HepG2 (cell line): ENCODE data around the gene SPACA4. TPM values are rescaled to one million over a fixed set of nuclear protein-coding genes. Genes with fewer than 3 reads are reported as not detected.
A peak's percentile ranks its signal among the peaks of the same experiment; 100 is the strongest.

Source experiments
- ATF2 ChIP-seq: sonication (generic); formaldehyde crosslinking; IDR thresholded peaks from 2 replicates; pipeline ENCODE4 v1.4.0; 2020; ENCODE audit warnings: missing genetic modification reagents
- EP300 ChIP-seq, 3 experiments: sonication (generic) in 1 of 3; formaldehyde crosslinking in 1 of 3; IDR thresholded peaks; 2 replicates each; pipeline versions ENCODE4 v1.5.1 to v1.6.1; 2011 to 2020; ENCODE audit warnings: low read depth in 2 of 3, low read length in 2 of 3, borderline replicate concordance in 1 of 3, improper control_type of control experiment in 1 of 3, mild to moderate bottlenecking in 1 of 3, missing genetic modification reagents in 1 of 3, moderate library complexity in 1 of 3
- NKX3-1 ChIP-seq: sonication (generic); formaldehyde crosslinking; IDR thresholded peaks from 2 replicates; pipeline ENCODE4 v1.5.0; 2020; ENCODE audit warnings: missing genetic modification reagents
- NR2F1 ChIP-seq, 2 experiments: fragments of 450-650 bp in 1 of 2; formaldehyde crosslinking in 1 of 2; IDR thresholded peaks; 2 replicates each; pipeline versions ENCODE4 v1.5.0 to v1.6.1; 2016 to 2020; ENCODE audit warnings: mild to moderate bottlenecking in 1 of 2, missing compliant biosample characterization in 1 of 2, missing genetic modification reagents in 1 of 2, moderate library complexity in 1 of 2
- PAXIP1 ChIP-seq: sonication (generic); formaldehyde crosslinking; conservative IDR thresholded peaks from 2 replicates; pipeline ENCODE4 v1.4.0; 2020; ENCODE audit warnings: mild to moderate bottlenecking, missing genetic modification reagents, moderate library complexity
- POLR2G ChIP-seq: fragments of 200-400 bp; formaldehyde crosslinking; IDR thresholded peaks from 2 replicates; pipeline ENCODE4 v1.6.1; 2018; ENCODE audit warnings: mild to moderate bottlenecking, low read depth, low read length, moderate library complexity
- RARA ChIP-seq: IDR thresholded peaks from 2 replicates; pipeline ENCODE4 v1.6.1; 2016; ENCODE audit warnings: missing genetic modification reagents, missing compliant biosample characterization
- SMAD3 ChIP-seq: sonication (generic); formaldehyde crosslinking; IDR thresholded peaks from 2 replicates; pipeline ENCODE4 v1.4.0; 2020; ENCODE audit warnings: missing genetic modification reagents
- THAP9 ChIP-seq: sonication (generic); formaldehyde crosslinking; IDR thresholded peaks from 2 replicates; pipeline ENCODE4; 2020; ENCODE audit warnings: missing genetic modification reagents, mild to moderate bottlenecking, borderline replicate concordance
- ZFP90 ChIP-seq: sonication (generic); formaldehyde crosslinking; IDR thresholded peaks from 2 replicates; pipeline ENCODE4 v1.8.0; 2022; ENCODE audit warnings: missing genetic modification reagents, mild to moderate bottlenecking, inconsistent platforms, borderline replicate concordance
- ZNF451 ChIP-seq: sonication (generic); formaldehyde crosslinking; IDR thresholded peaks from 2 replicates; pipeline ENCODE4 v1.5.0; 2020; ENCODE audit warnings: mild to moderate bottlenecking, missing genetic modification reagents
- polyA plus RNA-seq, 8 experiments: library from polyadenylated mRNA; depleted of rRNA in 3 of 8; stranded (reverse) in 7 of 8; unstranded in 1 of 8; fragments of >200 nt; fragmentation: Illumina TruSeq in 4 of 8; extraction: Trizol in 4 of 8; gene quantifications; 2 replicates each; pipeline versions ENCODE4 v1.2.1 to v1.2.3, GENCODE V29; 2011 to 2016; ENCODE audit warnings: low read depth in 4 of 8, missing spikeins in 1 of 8, mixed read lengths in 1 of 8; ENCODE audit not compliant: insufficient read depth in 1 of 8
- total RNA-seq, 5 experiments: library from RNA; depleted of rRNA; stranded (reverse); fragments of >200 nt; fragmentation: Illumina TruSeq; extraction: Trizol; gene quantifications; 2 replicates each; pipeline ENCODE4 v1.2.3, GENCODE V29; 2016; ENCODE audit warnings: low read depth in 1 of 5
- TF ChIP-seq, protein P1 (sequence below): sonication (generic); formaldehyde crosslinking; IDR thresholded peaks from 2 replicates; pipeline ENCODE4 v1.4.0; 2020; ENCODE audit warnings: missing genetic modification reagents, borderline replicate concordance

The SPACA4 gene
- total and polyA plus RNA-seq, 2 of the 13 experiments (the other 11 are each of a cell fraction or from before 2014, with no cell fraction given): not detected

- TF ChIP-seq PAXIP1: 0 out of 2 replicates have a peak, but pooled peaks have one; percentile 21
- 0 out of 2 replicates have a peak, but pooled peaks have one; percentile 24 for TF ChIP-seq RARA (CRISPR knock-in tag)
- TF ChIP-seq THAP9 (CRISPR knock-in tag): no peak
- TF ChIP-seq ZFP90 (CRISPR knock-in tag): no peak
- no peak for TF ChIP-seq ZNF451 (CRISPR knock-in tag)
- 0 out of 2 replicates have a peak, but pooled peaks have one; percentile 21 for TF ChIP-seq POLR2G
- 0 out of 4 replicates have a peak, but pooled peaks of 1 of the 2 experiments have one; percentile 6 for TF ChIP-seq EP300 (IDR thresholded peaks at IDR 0.05; ENCODE audit: low read depth in 2 of 2, low read length in 2 of 2)
- no peak for TF ChIP-seq EP300 (CRISPR knock-in tag; IDR thresholded peaks at IDR 0.05; ENCODE audit: borderline replicate concordance)
- no peak for TF ChIP-seq NKX3-1 (CRISPR knock-in tag)
- TF ChIP-seq, protein P1, sequence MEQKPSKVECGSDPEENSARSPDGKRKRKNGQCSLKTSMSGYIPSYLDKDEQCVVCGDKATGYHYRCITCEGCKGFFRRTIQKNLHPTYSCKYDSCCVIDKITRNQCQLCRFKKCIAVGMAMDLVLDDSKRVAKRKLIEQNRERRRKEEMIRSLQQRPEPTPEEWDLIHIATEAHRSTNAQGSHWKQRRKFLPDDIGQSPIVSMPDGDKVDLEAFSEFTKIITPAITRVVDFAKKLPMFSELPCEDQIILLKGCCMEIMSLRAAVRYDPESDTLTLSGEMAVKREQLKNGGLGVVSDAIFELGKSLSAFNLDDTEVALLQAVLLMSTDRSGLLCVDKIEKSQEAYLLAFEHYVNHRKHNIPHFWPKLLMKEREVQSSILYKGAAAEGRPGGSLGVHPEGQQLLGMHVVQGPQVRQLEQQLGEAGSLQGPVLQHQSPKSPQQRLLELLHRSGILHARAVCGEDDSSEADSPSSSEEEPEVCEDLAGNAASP: 0 out of 2 replicates have a peak, but pooled peaks have one; percentile 28
- TF ChIP-seq NR2F1 (CRISPR knock-in tag; IDR thresholded peaks at IDR 0.05): peak; percentile 58 to 63; a peak in 2 of 4 replicates
- TF ChIP-seq ATF2: 0 out of 2 replicates have a peak, but pooled peaks have one; percentile 5
- TF ChIP-seq SMAD3 (CRISPR knock-in tag): 0 out of 2 replicates have a peak, but pooled peaks have one; percentile 8
Observed at GRCh38 chr19:48633148-48634035, 26.9 kb downstream of the SPACA4 start (continued).
